Measurements from ENCODE around the gene PRPF6. TPM values are rescaled to one million over a fixed set of nuclear protein-coding genes. Genes with fewer than 3 reads are reported as not detected.

The PRPF6 gene
- total and polyA plus RNA-seq, 2 of the 13 experiments (the other 11 are each of a cell fraction or from before 2014, with no cell fraction given) = 63.7 to 101 TPM

DNA sequence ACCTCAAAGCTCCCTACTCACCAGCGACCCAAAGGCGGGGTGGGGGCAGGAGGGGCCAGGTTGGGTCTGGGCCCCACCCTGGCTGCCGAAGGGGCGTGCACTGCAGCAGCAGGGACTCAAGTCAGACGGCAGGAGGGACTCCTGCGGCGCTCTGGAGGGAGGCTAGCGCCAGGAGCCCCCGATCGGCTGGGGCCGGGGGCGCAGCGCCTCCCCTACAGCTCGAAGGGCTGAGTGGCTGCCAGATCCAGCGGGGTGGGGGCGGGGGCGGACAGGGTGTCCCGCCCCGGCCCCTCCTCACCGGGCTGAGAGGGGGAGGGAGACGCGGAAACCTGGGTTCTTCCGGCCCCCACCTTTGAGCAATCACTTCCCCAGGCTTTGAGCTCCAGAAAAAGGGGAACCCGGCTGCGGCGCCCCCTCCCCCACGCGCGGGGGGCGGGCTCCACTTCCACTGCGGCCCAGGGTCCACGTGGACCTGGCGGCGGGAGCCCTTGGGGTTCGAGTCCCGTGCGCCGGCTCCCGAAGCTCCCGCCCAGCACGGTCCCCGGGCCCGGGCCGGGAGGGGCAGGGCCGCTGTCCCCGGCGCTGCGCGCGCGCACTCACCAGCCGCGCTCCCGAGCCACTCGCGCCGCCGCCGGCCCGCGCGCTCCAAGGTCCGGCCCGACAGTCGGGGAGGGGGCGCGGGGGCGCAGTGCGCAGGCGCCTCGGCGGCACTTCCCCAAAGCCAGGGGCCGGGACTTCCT lies 98.5 kb downstream of the PRPF6 start, which contains the start of gene RGS19 (continued):
- TF ChIP-seq SP5 (CRISPR knock-in tag; IDR thresholded peaks at IDR 0.05; ENCODE audit: borderline replicate concordance, low read depth) (peak; percentile 36), PHF20 (CRISPR knock-in tag; IDR thresholded peaks at IDR 0.05) (no peak), AGO2 (optimal IDR thresholded peaks at IDR 0.05; ENCODE audit: low read depth, low read length) (no peak), NFIC (IDR thresholded peaks at IDR 0.05; ENCODE audit: low read length) (no peak), PHF8 (CRISPR knock-in tag; IDR thresholded peaks at IDR 0.05) (peak; percentile 55), U2AF2 (IDR thresholded peaks at IDR 0.05; ENCODE audit: low read depth, low read length) (no peak), MXD4 (CRISPR knock-in tag; IDR thresholded peaks at IDR 0.05) (0 out of 2 replicates have a peak, but pooled peaks have one; percentile 16), TCF7L2 (IDR thresholded peaks at IDR 0.05; ENCODE audit: low read depth, low read length) (no peak), ETV5 (CRISPR knock-in tag; IDR thresholded peaks at IDR 0.05; ENCODE audit: borderline replicate concordance) (peak; percentile 71)
- TF ChIP-seq, protein P1, sequence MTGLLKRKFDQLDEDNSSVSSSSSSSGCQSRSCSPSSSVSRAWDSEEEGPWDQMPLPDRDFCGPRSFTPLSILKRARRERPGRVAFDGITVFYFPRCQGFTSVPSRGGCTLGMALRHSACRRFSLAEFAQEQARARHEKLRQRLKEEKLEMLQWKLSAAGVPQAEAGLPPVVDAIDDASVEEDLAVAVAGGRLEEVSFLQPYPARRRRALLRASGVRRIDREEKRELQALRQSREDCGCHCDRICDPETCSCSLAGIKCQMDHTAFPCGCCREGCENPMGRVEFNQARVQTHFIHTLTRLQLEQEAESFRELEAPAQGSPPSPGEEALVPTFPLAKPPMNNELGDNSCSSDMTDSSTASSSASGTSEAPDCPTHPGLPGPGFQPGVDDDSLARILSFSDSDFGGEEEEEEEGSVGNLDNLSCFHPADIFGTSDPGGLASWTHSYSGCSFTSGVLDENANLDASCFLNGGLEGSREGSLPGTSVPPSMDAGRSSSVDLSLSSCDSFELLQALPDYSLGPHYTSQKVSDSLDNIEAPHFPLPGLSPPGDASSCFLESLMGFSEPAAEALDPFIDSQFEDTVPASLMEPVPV (CRISPR knock-in tag; IDR thresholded peaks at IDR 0.05) = no peak
- TF ChIP-seq, protein P2, sequence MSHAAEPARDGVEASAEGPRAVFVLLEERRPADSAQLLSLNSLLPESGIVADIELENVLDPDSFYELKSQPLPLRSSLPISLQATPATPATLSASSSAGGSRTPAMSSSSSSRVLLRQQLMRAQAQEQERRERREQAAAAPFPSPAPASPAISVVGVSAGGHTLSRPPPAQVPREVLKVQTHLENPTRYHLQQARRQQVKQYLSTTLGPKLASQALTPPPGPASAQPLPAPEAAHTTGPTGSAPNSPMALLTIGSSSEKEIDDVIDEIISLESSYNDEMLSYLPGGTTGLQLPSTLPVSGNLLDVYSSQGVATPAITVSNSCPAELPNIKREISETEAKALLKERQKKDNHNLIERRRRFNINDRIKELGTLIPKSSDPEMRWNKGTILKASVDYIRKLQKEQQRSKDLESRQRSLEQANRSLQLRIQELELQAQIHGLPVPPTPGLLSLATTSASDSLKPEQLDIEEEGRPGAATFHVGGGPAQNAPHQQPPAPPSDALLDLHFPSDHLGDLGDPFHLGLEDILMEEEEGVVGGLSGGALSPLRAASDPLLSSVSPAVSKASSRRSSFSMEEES (CRISPR knock-in tag; IDR thresholded peaks at IDR 0.05) = no peak
- TF ChIP-seq, protein P3, sequence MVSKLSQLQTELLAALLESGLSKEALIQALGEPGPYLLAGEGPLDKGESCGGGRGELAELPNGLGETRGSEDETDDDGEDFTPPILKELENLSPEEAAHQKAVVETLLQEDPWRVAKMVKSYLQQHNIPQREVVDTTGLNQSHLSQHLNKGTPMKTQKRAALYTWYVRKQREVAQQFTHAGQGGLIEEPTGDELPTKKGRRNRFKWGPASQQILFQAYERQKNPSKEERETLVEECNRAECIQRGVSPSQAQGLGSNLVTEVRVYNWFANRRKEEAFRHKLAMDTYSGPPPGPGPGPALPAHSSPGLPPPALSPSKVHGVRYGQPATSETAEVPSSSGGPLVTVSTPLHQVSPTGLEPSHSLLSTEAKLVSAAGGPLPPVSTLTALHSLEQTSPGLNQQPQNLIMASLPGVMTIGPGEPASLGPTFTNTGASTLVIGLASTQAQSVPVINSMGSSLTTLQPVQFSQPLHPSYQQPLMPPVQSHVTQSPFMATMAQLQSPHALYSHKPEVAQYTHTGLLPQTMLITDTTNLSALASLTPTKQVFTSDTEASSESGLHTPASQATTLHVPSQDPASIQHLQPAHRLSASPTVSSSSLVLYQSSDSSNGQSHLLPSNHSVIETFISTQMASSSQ (IDR thresholded peaks at IDR 0.05; ENCODE audit: low read depth) = no peak
- TF ChIP-seq, protein P3 (CRISPR knock-in tag; IDR thresholded peaks at IDR 0.05; ENCODE audit: borderline replicate concordance) = no peak
- TF ChIP-seq, protein P4, sequence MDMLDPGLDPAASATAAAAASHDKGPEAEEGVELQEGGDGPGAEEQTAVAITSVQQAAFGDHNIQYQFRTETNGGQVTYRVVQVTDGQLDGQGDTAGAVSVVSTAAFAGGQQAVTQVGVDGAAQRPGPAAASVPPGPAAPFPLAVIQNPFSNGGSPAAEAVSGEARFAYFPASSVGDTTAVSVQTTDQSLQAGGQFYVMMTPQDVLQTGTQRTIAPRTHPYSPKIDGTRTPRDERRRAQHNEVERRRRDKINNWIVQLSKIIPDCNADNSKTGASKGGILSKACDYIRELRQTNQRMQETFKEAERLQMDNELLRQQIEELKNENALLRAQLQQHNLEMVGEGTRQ (IDR thresholded peaks at IDR 0.05; ENCODE audit: low read depth, low read length) = no peak
- TF ChIP-seq, protein P4 (CRISPR knock-in tag; IDR thresholded peaks at IDR 0.05; ENCODE audit: borderline replicate concordance) = no peak
- TF ChIP-seq, protein P5, sequence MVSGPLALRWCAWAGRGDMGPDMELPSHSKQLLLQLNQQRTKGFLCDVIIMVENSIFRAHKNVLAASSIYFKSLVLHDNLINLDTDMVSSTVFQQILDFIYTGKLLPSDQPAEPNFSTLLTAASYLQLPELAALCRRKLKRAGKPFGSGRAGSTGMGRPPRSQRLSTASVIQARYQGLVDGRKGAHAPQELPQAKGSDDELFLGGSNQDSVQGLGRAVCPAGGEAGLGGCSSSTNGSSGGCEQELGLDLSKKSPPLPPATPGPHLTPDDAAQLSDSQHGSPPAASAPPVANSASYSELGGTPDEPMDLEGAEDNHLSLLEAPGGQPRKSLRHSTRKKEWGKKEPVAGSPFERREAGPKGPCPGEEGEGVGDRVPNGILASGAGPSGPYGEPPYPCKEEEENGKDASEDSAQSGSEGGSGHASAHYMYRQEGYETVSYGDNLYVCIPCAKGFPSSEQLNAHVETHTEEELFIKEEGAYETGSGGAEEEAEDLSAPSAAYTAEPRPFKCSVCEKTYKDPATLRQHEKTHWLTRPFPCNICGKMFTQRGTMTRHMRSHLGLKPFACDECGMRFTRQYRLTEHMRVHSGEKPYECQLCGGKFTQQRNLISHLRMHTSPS (CRISPR knock-in tag; IDR thresholded peaks at IDR 0.05; ENCODE audit: low read depth) = 0 out of 2 replicates have a peak, but pooled peaks have one; percentile 25

Data from HepG2 (cell line).